OCI-LY7 (cell line): ENCODE data around the gene SVOPL. TPM values are rescaled to one million over a fixed set of nuclear protein-coding genes. Genes with fewer than 3 reads are reported as not detected.

Experiments
- BruUV-seq: library from RNA; stranded (reverse); fragments of 400-500 nt; replicated peaks from 2 replicates; lab custom pipeline; 2021; lab: Mats Ljungman, UMichigan
- CTCF ChIA-PET: fragments of 300-600 bp; sonication (Branson Sonifier 250); formaldehyde crosslinking; loops from one replicate; lab custom pipeline; 2022; ENCODE audit warnings: antibody characterized with exemption; ENCODE audit not compliant: unreplicated experiment; lab: Charles Lee
- POLR2A ChIA-PET: fragments of 300-600 bp; sonication (Branson Sonifier 250); formaldehyde crosslinking; loops from one replicate; lab custom pipeline; 2022; ENCODE audit warnings: antibody characterized with exemption; lab: Charles Lee
- DNase-seq: peaks from one replicate; pipeline ENCODE4 v3.0.0-alpha.2; 2015; ENCODE audit warnings: low spot score
- H2AFZ ChIP-seq: fragments of 200-600 bp; sonication (generic), shearing (Covaris generic); 2 replicates; pipeline ENCODE4 v1.6.1; 2014; ENCODE audit warnings: mild to moderate bottlenecking, antibody characterized with exemption, low read length, moderate library complexity
- H3K27ac ChIP-seq: fragments of 200-600 bp; sonication (generic); 2 replicates; pipeline ENCODE4 v1.5.1; 2014; ENCODE audit warnings: mixed run types, low read depth, mild to moderate bottlenecking, moderate library complexity, low read length, inconsistent platforms; ENCODE audit not compliant: poor library complexity, severe bottlenecking
- H3K36me3 ChIP-seq: fragments of 200-600 bp; sonication (generic); 2 replicates; pipeline ENCODE4 v1.6.1; 2014; ENCODE audit warnings: mild to moderate bottlenecking, antibody characterized with exemption, low read length, moderate library complexity, mixed read lengths; ENCODE audit not compliant: insufficient read depth
- H3K4me1 ChIP-seq: fragments of 200-600 bp; sonication (generic); 2 replicates; pipeline ENCODE4 v1.5.1; 2014; ENCODE audit warnings: mild to moderate bottlenecking, low read length; ENCODE audit not compliant: insufficient read depth, poor library complexity, severe bottlenecking
- H3K4me2 ChIP-seq: fragments of 200-600 bp; sonication (generic); 2 replicates; pipeline ENCODE4 v1.6.1; 2014; ENCODE audit warnings: mild to moderate bottlenecking, low read length
- H3K4me3 ChIP-seq: fragments of 200-600 bp; sonication (generic); 2 replicates; pipeline ENCODE4 v1.5.1; 2014; ENCODE audit warnings: mild to moderate bottlenecking, low read depth, low read length; ENCODE audit not compliant: poor library complexity, severe bottlenecking
- H3K79me2 ChIP-seq: fragments of 200-600 bp; sonication (generic); 2 replicates; pipeline ENCODE4 v1.6.1; 2016; ENCODE audit warnings: low read depth, mild to moderate bottlenecking, low read length, moderate library complexity, mixed read lengths; ENCODE audit not compliant: insufficient read depth
- H3K9me2 ChIP-seq: fragments of 200-600 bp; sonication (generic); 2 replicates; pipeline ENCODE4 v1.6.1; 2016; ENCODE audit warnings: mild to moderate bottlenecking, low read length, mixed read lengths; ENCODE audit not compliant: insufficient read depth
- H3K9me3 ChIP-seq: fragments of 200-600 bp; sonication (generic); 2 replicates; pipeline ENCODE4 v1.6.1; 2014; ENCODE audit warnings: mild to moderate bottlenecking, mixed run types, low read length, mixed read lengths
- H4K20me1 ChIP-seq: fragments of 200-600 bp; sonication (generic); 2 replicates; pipeline ENCODE4 v1.6.1; 2014; ENCODE audit warnings: mild to moderate bottlenecking, antibody characterized with exemption, low read length, moderate library complexity, mixed read lengths; ENCODE audit not compliant: insufficient read depth
- CTCF ChIP-seq: fragments of 200-600 bp; sonication (generic); conservative IDR thresholded peaks from 2 replicates; pipeline ENCODE4 v1.5.1; 2014; ENCODE audit warnings: mild to moderate bottlenecking, antibody characterized with exemption, low read length, moderate library complexity, mixed read lengths
- EZH2phosphoT487 ChIP-seq: fragments of 200-600 bp; sonication (generic); IDR thresholded peaks from 2 replicates; pipeline ENCODE4 v1.6.1; 2018; ENCODE audit warnings: low read depth, borderline replicate concordance, mild to moderate bottlenecking, mixed run types, antibody characterized with exemption, low read length, moderate library complexity, mixed read lengths
- intact Hi-C: fragments of 100-400 bp; cut with micrococcal nuclease; formaldehyde crosslinking; loops from one replicate; pipeline ENCODE4 v1.10.0; 2022; ENCODE audit not compliant: unreplicated experiment
- total RNA-seq, 2 experiments: library from RNA; depleted of rRNA in 1 of 2; stranded (reverse); fragments of >200 nt in 1 of 2; shearing (Covaris generic) in 1 of 2; gene quantifications; 2 replicates each; pipeline ENCODE4 v1.2.3, GENCODE V29; 2014 to 2022

SVOPL gene
- total RNA-seq, 2 experiments from 2014 or later: not detected

GRCh38 chr7:138581065-138581464, 120.1 kb downstream of the SVOPL start:
- intact Hi-C loops: no loop called here
- Histone ChIP-seq H3K79me2 (no peaks in the 10 kb centered on the region), H3K9me3 (no peaks in the 10 kb centered on the region), H2AFZ (no peak overlapping the region), H4K20me1 (no peaks in the 10 kb centered on the region), H3K4me3 (no peak overlapping the region), H3K4me1 (no peaks in the 10 kb centered on the region), H3K4me2 (no peak overlapping the region), H3K36me3 (peaks cover 93% of the 10 kb centered on the region), H3K9me2 (no peaks in the 10 kb centered on the region), H3K27ac (no peak overlapping the region)
- no peak for DNase-seq
- ChIA-PET POLR2A (interaction anchor here (0.7 kb wide), 1 partner anchor 12 kb away, joined by 3 read pairs; no protein-coding TSS in a partner anchor), CTCF (no interaction called here)
- TF ChIP-seq CTCF (no peak), EZH2phosphoT487 (no peak)
- BruUV-seq: no TSS peak

GRCh38 chr7:138579671-138580070, 121.5 kb downstream of the SVOPL start:
- Histone ChIP-seq H2AFZ (no peak overlapping the region), H3K9me3 (no peaks in the 10 kb centered on the region), H3K4me1 (no peaks in the 10 kb centered on the region), H3K4me2 (no peak overlapping the region), H3K79me2 (no peaks in the 10 kb centered on the region), H3K9me2 (no peaks in the 10 kb centered on the region), H3K36me3 (peaks cover 85% of the 10 kb centered on the region), H3K4me3 (no peak overlapping the region), H4K20me1 (no peaks in the 10 kb centered on the region), H3K27ac (no peak overlapping the region)
- BruUV-seq: no TSS peak
- DNase-seq: no peak
- POLR2A ChIA-PET: no interaction called here
- TF ChIP-seq CTCF (no peak), EZH2phosphoT487 (no peak)
- CTCF ChIA-PET: no interaction called here
- intact Hi-C loops: no loop called here

GRCh38 chr7:138579136-138579535, 122.0 kb downstream of the SVOPL start:
- H3K27ac ChIP-seq: no peak overlapping the region
- H3K4me3 ChIP-seq: no peak overlapping the region
- H3K36me3 ChIP-seq: peaks cover 84% of the 10 kb centered on the region
- TF ChIP-seq EZH2phosphoT487 (no peak), CTCF (no peak)
- no peak overlapping the region for H2AFZ ChIP-seq
- no peaks in the 10 kb centered on the region for H3K9me2 ChIP-seq
- CTCF ChIA-PET: no interaction called here
- no peaks in the 10 kb centered on the region for H4K20me1 ChIP-seq
- no peaks in the 10 kb centered on the region for H3K79me2 ChIP-seq
- no peak for DNase-seq
- intact Hi-C loops: no loop called here
- POLR2A ChIA-PET: interaction anchor here (0.7 kb wide), 1 partner anchor 100 kb away, joined by 3 read pairs; no protein-coding TSS in a partner anchor
- no peaks in the 10 kb centered on the region for H3K4me1 ChIP-seq
- no peaks in the 10 kb centered on the region for H3K9me3 ChIP-seq
- H3K4me2 ChIP-seq: no peak overlapping the region
- no TSS peak for BruUV-seq
